ENCODE results near the gene ALAD.
A peak's percentile ranks its signal among the peaks of the same experiment; 100 is the strongest.

ALAD gene

DNA sequence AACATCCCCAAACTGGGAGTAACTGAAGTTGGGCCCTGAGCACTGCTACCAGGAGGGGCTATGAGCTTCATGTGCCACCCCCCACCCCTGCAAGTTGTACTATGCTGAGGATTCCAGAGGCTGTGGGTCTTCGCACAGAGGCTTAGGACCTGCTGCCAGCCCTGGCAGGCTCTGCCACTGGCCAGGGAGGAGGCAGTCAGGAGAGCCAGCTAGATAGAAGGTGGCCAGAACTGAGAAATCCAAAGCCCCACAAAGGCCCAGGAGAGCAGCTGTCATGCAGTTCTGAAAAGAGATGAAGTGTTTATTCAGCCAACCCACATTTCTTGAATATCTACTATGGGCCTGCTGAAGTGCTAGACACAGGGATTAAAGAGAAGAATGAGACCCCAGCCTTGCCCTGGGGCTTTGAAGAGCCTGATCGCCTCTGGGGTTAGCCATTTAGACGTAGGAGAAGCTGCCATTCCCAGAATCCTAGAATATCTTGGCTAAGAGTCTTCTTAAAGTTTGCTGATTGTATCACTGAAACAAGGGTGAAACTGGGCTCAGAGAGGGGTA, 1.4 kb downstream of the ALAD start:
- Histone ChIP-seq H3K36me3 (ENCODE audit: control insufficient read depth, insufficient read depth, low read length) (peaks cover 6% of the 10 kb centered on the region), H3K27ac (ENCODE audit: low read depth, low read length, severe bottlenecking) (no peak overlapping the region), H3K9me3 (ENCODE audit: control insufficient read depth, low read length) (no peaks in the 10 kb centered on the region), H3K4me1 (ENCODE audit: control insufficient read depth, insufficient read depth, low read length, poor library complexity, severe bottlenecking) (peaks cover 41% of the 10 kb centered on the region), H3K4me3 (ENCODE audit: extremely low read depth, insufficient read depth, low read length, poor library complexity, severe bottlenecking) (peak overlapping the region; percentile 90)
- 83 to 100% methylated on average over 1 to 3 of the region's 3 CpGs for whole genome bisulfite sequencing, 2 experiments (ENCODE audit: insufficient coverage in 2 of 2)

DNA sequence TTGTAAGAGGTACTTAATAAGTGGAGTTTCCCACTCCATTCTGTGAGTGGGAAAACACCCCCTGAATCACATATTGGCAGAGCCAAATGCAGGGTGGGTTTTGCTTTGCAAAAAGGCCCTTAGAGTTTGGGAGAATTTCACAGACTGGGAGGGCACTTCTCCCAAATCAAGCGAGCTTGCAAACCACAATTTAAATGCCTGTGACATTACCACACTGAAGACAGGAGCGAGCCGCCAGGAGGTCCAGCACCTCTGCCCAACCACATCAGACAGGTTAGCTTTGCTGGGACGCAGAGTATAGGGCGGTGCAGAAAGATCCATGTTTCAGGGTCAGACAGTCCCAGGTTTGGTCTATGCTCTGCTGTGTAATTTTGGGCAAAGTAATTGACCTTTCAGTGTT, 2.3 kb downstream of the ALAD start:
- H3K27ac ChIP-seq (ENCODE audit: low read depth, low read length, severe bottlenecking): peak overlapping the region; percentile 81
- 94 to 100% methylated on average over 4 to 5 of the region's 5 CpGs for WGBS, 2 experiments (ENCODE audit: insufficient coverage in 2 of 2)
- no peak overlapping the region for H3K4me3 ChIP-seq (ENCODE audit: extremely low read depth, insufficient read depth, low read length, poor library complexity, severe bottlenecking)

GRCh38 chr9:113397203-113397631, 3.9 kb downstream of the ALAD start:
- H3K4me3 ChIP-seq (ENCODE audit: extremely low read depth, insufficient read depth, low read length, poor library complexity, severe bottlenecking): no peak overlapping the region
- H3K27ac ChIP-seq (ENCODE audit: low read depth, low read length, severe bottlenecking): no peak overlapping the region
- H3K4me1 ChIP-seq (ENCODE audit: control insufficient read depth, insufficient read depth, low read length, poor library complexity, severe bottlenecking): peaks cover 41% of the 10 kb centered on the region
- no peaks in the 10 kb centered on the region for H3K9me3 ChIP-seq (ENCODE audit: control insufficient read depth, low read length)
- H3K36me3 ChIP-seq (ENCODE audit: control insufficient read depth, insufficient read depth, low read length): peaks cover 16% of the 10 kb centered on the region
- 68 to 90% methylated on average over 2 to 3 of the region's 3 CpGs for WGBS, 2 experiments (ENCODE audit: insufficient coverage in 2 of 2)

More for the DNA sequence above, 2.3 kb downstream of the ALAD start:
- Histone ChIP-seq H3K36me3 (ENCODE audit: control insufficient read depth, insufficient read depth, low read length) (peaks cover 6% of the 10 kb centered on the region), H3K9me3 (ENCODE audit: control insufficient read depth, low read length) (no peaks in the 10 kb centered on the region), H3K4me1 (ENCODE audit: control insufficient read depth, insufficient read depth, low read length, poor library complexity, severe bottlenecking) (peaks cover 41% of the 10 kb centered on the region)

GRCh38 chr9:113395000-113395861, 5.9 kb downstream of the ALAD start:
- Histone ChIP-seq H3K9me3 (ENCODE audit: control insufficient read depth, low read length) (no peaks in the 10 kb centered on the region), H3K27ac (ENCODE audit: low read depth, low read length, severe bottlenecking) (no peak overlapping the region), H3K4me1 (ENCODE audit: control insufficient read depth, insufficient read depth, low read length, poor library complexity, severe bottlenecking) (peaks cover 38% of the 10 kb centered on the region), H3K36me3 (ENCODE audit: control insufficient read depth, insufficient read depth, low read length) (peaks cover 32% of the 10 kb centered on the region), H3K4me3 (ENCODE audit: extremely low read depth, insufficient read depth, low read length, poor library complexity, severe bottlenecking) (no peak overlapping the region)
- WGBS, 2 experiments (ENCODE audit: insufficient coverage in 2 of 2): 90 to 100% methylated on average over 7 to 9 of the region's 9 CpGs

DNA sequence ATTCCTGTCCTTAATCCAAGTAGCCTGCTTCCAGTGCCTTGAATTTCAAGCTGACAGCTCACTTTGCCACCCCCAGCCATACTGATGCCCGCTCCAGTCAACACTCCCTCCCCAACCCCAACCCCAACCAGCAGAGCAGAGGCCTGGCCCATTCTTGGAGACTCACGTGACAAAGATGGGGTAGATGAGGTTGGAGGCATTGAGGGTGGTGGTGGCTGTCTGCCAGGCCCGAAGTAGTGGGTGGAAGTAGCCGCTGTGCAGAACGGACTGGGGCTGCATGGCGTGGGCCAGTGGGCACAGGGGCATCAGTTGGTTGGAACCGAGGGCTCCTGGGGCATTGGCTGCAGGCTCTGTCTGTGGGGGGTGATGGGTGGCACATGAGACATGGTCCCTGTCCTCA, 7.8 kb downstream of the ALAD start:
- Histone ChIP-seq H3K4me1 (ENCODE audit: control insufficient read depth, insufficient read depth, low read length, poor library complexity, severe bottlenecking) (peaks cover 19% of the 10 kb centered on the region), H3K27ac (ENCODE audit: low read depth, low read length, severe bottlenecking) (no peak overlapping the region), H3K36me3 (ENCODE audit: control insufficient read depth, insufficient read depth, low read length) (peaks cover 48% of the 10 kb centered on the region), H3K9me3 (ENCODE audit: control insufficient read depth, low read length) (no peaks in the 10 kb centered on the region), H3K4me3 (ENCODE audit: extremely low read depth, insufficient read depth, low read length, poor library complexity, severe bottlenecking) (no peak overlapping the region)
- WGBS, 2 experiments (ENCODE audit: insufficient coverage in 2 of 2): 92 to 100% methylated on average over 4 to 5 of the region's 7 CpGs

DNA sequence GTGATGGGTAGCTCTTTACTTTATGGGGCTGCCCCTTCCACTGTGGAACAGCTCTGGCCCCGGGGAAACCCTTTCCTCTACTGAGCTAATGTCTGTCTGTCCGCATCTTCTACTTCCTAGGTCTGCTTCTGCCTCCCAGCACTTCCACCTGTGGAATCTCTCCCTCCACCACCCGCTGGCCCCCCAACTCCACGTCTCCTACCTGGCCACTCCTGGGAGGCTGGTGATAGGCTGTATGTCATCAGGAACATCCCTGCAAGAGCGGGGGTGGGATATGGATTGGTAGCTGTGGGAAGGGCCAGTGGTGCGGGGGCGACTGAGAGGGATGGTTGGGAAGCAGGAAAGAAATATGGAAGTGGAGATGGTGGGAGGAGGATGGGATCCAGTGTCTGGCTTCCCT, 9.2 kb downstream of the ALAD start:
- 98 to 100% methylated on average over 2 to 5 of the region's 7 CpGs for WGBS, 2 experiments (ENCODE audit: insufficient coverage in 2 of 2)
- H3K9me3 ChIP-seq (ENCODE audit: control insufficient read depth, low read length): no peaks in the 10 kb centered on the region
- H3K36me3 ChIP-seq (ENCODE audit: control insufficient read depth, insufficient read depth, low read length): peaks cover 58% of the 10 kb centered on the region
- H3K4me3 ChIP-seq (ENCODE audit: extremely low read depth, insufficient read depth, low read length, poor library complexity, severe bottlenecking): no peak overlapping the region
- peaks cover 7% of the 10 kb centered on the region for H3K4me1 ChIP-seq (ENCODE audit: control insufficient read depth, insufficient read depth, low read length, poor library complexity, severe bottlenecking)
- H3K27ac ChIP-seq (ENCODE audit: low read depth, low read length, severe bottlenecking): no peak overlapping the region

GRCh38 chr9:113390192-113390960, 10.7 kb downstream of the ALAD start:
- no peaks in the 10 kb centered on the region for H3K9me3 ChIP-seq (ENCODE audit: control insufficient read depth, low read length)
- no peaks in the 10 kb centered on the region for H3K4me1 ChIP-seq (ENCODE audit: control insufficient read depth, insufficient read depth, low read length, poor library complexity, severe bottlenecking)
- WGBS, 2 experiments (ENCODE audit: insufficient coverage in 2 of 2): 98 to 99% methylated on average over 12 of the region's 17 CpGs
- no peak overlapping the region for H3K4me3 ChIP-seq (ENCODE audit: extremely low read depth, insufficient read depth, low read length, poor library complexity, severe bottlenecking)
- H3K27ac ChIP-seq (ENCODE audit: low read depth, low read length, severe bottlenecking): no peak overlapping the region
- H3K36me3 ChIP-seq (ENCODE audit: control insufficient read depth, insufficient read depth, low read length): peaks cover 69% of the 10 kb centered on the region

- H3K4me3 ChIP-seq (ENCODE audit: extremely low read depth, insufficient read depth, low read length, poor library complexity, severe bottlenecking): no peak overlapping the region
- H3K4me1 ChIP-seq (ENCODE audit: control insufficient read depth, insufficient read depth, low read length, poor library complexity, severe bottlenecking): no peaks in the 10 kb centered on the region
- WGBS, 2 experiments (ENCODE audit: insufficient coverage in 2 of 2): 94 to 99% methylated on average over 5 to 8 of the region's 11 CpGs
- no peaks in the 10 kb centered on the region for H3K9me3 ChIP-seq (ENCODE audit: control insufficient read depth, low read length)
- H3K27ac ChIP-seq (ENCODE audit: low read depth, low read length, severe bottlenecking): no peak overlapping the region
- peaks cover 64% of the 10 kb centered on the region for H3K36me3 ChIP-seq (ENCODE audit: control insufficient read depth, insufficient read depth, low read length)
Measured at GRCh38 chr9:113389451-113389850, 11.6 kb downstream of the ALAD start.

DNA sequence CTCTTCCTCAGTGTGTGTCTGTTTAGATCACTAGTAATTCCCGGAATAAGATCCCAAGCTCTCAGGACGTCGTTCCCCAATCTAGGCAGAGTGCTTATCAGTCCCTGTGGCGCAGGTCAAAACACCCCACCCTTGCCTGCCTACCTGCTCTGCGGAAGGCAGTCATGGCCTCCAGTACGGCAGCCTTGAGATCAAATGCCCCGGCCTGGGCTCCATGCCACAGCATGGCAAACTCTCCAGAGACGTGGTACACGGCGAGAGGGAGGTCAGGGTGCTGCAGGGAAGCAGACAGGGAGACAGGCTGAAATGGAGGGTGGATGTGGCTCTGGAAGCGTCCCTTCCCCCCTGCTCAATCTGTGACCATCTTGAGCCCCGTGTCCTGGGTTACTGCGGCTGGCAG, 12.3 kb downstream of the ALAD start:
- H3K27ac ChIP-seq (ENCODE audit: low read depth, low read length, severe bottlenecking): no peak overlapping the region
- H3K9me3 ChIP-seq (ENCODE audit: control insufficient read depth, low read length): no peaks in the 10 kb centered on the region
- peaks cover 64% of the 10 kb centered on the region for H3K36me3 ChIP-seq (ENCODE audit: control insufficient read depth, insufficient read depth, low read length)
- 95% methylated on average over 13 of the region's 13 CpGs for WGBS, 2 experiments (ENCODE audit: insufficient coverage in 2 of 2)
- H3K4me3 ChIP-seq (ENCODE audit: extremely low read depth, insufficient read depth, low read length, poor library complexity, severe bottlenecking): no peak overlapping the region
- no peaks in the 10 kb centered on the region for H3K4me1 ChIP-seq (ENCODE audit: control insufficient read depth, insufficient read depth, low read length, poor library complexity, severe bottlenecking)

DNA sequence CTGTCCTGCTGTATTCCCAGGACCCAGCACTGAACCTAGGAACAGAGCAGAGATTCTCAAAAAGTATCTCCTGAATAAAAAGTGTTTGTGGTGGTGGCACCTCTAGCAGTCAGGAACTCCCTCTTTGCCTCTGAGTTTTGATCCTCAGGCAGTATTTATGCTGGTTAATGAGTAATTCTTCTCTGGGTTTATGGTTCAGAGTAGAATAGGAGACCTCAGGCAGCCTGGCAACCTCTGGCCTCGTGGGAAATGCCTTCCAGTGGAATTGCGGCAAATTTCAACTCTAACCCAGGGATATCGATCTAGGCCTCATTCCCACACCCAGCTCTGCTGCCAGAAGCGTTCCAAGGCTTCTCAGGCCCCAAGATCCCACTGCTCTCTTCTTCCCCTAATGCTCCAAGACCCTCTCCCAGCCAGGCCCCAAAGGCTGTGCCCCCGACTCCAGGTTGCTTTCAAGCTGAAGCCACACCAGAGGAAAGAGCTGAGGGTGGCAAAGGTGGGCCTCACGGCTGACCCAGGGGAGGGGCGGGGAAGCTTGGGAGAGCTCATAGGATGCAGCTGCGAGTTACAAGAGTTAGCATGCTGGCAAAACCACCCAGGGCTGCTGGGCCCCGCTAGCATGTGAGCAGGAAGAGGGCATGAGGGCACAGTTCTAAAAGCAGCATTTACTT, 13.4 kb downstream of the ALAD start:
- peak overlapping the region; percentile 29 for H3K27ac ChIP-seq (ENCODE audit: low read depth, low read length, severe bottlenecking)
- H3K4me3 ChIP-seq (ENCODE audit: extremely low read depth, insufficient read depth, low read length, poor library complexity, severe bottlenecking): no peak overlapping the region
- H3K36me3 ChIP-seq (ENCODE audit: control insufficient read depth, insufficient read depth, low read length): peaks cover 57% of the 10 kb centered on the region
- H3K4me1 ChIP-seq (ENCODE audit: control insufficient read depth, insufficient read depth, low read length, poor library complexity, severe bottlenecking): no peaks in the 10 kb centered on the region
- 89 to 95% methylated on average over 8 of the region's 9 CpGs for WGBS, 2 experiments (ENCODE audit: insufficient coverage in 2 of 2)
- no peaks in the 10 kb centered on the region for H3K9me3 ChIP-seq (ENCODE audit: control insufficient read depth, low read length)

Data from mesodermal cell (in vitro differentiated cells).